ENCODE data around the gene CCDC187.
A peak's percentile ranks its signal among the peaks of the same experiment; 100 is the strongest.

Gene CCDC187

GRCh38 chr9:136339173-136339957, 35.5 kb upstream of the CCDC187 start:
- peak; percentile 67 for DNase-seq

DNA sequence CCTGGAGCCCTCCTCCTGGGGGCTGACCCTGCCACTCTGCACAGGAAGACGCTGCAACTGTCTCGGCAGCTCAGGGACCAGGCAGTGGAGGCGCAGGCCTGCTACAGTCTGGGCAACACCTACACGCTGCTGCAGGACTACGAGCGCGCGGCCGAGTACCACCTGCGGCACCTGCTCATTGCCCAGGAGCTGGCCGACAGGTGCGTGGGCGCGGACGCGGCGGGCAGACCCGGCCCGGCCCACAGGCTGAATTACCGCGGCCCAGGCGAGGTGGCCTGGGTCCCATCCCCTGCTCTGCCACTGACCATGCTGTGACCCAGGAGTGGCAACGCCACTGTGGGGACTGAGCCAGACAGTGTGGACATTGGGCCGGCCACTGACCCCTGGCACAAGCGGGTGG, 34.6 kb upstream of the CCDC187 start:
- no peak for DNase-seq

DNA sequence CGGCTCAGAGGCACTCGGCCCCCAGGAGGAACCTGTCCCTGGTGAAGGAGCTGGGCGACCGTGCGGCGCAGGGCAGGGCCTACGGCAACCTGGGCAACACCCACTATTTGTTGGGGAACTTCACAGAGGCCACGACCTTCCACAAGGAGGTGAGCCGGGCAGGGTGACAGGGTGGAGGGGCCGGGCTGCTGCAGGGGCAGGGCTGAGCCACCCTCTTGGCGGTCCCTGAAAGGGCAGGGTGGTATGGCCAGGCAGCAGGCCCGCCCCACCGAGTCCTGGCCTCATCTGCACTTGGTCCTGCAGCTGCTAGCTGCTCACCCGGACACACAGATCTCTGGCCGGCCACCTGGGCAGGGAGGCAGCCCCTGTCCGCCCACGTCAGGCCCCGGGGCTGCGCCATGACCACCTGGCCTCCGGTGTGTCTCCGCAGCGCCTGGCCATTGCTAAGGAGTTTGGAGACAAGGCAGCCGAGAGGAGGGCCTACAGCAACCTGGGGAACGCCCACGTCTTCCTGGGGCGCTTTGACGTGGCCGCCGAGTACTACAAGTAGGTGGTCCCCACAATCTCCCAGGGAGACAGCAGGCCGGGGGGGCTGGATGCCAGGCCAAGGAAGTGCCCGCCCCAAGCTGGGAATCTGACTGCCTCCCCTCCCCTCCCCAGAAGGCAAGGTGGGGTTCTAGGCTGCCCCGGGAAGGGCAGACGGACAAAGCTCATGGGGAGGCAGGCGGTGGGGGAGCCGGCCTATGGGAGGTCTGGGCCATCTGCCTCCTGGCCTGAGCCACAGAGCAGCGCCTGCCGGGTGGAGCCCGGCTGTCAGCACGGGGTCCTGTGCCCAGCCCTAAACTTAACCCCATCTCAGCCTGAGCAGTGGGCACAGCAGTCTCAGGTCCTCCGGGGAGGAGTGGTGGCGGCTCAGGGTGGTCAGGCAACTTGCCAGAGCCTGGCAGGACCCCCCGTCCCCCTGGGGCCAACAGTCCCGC, 33.8 kb upstream of the CCDC187 start:
- DNase-seq = no peak

GRCh38 chr9:136336881-136337280, 33.0 kb upstream of the CCDC187 start:
- DNase-seq = no peak

DNA sequence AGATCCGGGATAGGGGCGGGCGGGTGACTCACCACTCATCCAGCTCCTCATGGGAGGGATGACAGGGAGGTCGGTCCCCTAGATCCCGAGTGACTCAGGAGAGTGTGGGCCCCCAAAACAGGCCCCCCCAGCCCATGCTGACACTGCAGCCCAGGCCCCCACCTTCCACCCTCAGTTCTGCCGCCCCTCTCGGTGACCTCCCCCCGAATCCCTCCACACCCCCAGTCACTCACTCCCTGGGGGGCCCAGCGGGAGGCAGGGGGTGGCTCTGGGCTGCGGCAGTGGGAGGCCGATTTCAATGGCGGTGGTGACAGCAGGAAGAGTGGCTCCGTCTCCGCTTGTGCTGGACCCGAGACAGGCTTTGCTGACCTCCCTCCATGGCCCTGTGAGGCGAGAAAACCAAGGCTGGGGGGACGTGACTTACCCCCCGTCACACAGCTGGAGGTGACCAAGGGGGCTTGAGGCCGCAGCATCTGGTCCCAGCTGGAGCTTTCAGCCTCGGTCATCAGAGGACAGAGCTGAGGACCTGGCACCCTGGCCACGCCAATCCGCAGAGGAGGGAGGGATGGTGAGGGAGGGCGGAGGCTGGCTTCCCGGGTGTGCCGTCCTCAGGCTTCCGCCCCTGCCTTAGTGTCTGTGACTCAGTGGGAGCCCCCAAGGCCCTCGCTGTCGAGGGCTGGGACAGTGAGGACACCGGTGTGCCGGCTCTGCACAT, 32.4 kb upstream of the CCDC187 start:
- DNase-seq = no peak

DNA sequence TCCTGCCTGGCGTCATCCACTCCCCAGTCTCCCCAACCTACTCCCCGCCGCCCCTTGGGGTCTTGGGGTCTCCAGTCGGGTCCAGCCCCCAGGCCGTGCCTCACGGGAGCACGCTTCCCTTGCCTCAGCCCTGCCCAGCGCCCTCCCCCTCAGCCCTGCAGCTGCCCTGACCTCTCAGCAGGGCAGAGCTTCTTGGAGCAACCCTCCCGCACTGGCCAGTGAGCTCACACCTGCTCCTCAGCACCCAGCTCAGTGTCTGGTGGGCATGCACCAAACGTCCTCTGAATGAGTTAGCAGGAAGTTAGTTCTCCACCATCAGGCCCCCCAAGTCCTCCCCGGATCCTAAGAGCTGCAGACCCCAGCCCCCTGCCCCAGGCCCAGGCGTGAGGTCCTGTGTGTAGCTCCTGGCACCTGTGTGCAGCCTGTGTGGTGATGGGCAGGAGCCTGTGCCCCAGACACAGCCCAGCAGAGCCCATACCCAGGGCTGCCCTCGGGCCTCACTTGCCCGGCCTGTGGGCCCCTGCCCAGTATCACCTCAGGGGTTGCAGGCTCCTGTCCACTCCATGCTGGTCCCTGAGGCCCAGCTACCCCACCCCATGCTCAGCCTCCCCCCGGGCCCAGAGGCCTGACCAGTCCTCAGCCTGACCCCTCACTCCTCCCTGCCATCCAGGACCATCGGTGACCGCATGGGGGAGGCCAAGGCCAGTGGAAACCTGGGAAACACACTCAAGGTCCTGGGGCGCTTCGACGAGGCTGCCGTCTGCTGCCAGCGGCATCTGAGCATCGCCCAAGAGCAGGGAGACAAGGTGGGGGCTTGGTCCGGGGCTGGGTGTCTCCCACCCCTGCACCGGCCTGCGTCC, 31.6 kb upstream of the CCDC187 start:
- no peak for DNase-seq

- no peak for DNase-seq
These were observed 30.6 kb upstream of the CCDC187 start for GRCh38 chr9:136334541-136334940.

GRCh38 chr9:136333486-136333885, 29.6 kb upstream of the CCDC187 start:
- no peak for DNase-seq

GRCh38 chr9:136333045-136333444, 29.2 kb upstream of the CCDC187 start:
- DNase-seq = no peak

GRCh38 chr9:136332482-136332983, 28.6 kb upstream of the CCDC187 start:
- DNase-seq = no peak

DNA sequence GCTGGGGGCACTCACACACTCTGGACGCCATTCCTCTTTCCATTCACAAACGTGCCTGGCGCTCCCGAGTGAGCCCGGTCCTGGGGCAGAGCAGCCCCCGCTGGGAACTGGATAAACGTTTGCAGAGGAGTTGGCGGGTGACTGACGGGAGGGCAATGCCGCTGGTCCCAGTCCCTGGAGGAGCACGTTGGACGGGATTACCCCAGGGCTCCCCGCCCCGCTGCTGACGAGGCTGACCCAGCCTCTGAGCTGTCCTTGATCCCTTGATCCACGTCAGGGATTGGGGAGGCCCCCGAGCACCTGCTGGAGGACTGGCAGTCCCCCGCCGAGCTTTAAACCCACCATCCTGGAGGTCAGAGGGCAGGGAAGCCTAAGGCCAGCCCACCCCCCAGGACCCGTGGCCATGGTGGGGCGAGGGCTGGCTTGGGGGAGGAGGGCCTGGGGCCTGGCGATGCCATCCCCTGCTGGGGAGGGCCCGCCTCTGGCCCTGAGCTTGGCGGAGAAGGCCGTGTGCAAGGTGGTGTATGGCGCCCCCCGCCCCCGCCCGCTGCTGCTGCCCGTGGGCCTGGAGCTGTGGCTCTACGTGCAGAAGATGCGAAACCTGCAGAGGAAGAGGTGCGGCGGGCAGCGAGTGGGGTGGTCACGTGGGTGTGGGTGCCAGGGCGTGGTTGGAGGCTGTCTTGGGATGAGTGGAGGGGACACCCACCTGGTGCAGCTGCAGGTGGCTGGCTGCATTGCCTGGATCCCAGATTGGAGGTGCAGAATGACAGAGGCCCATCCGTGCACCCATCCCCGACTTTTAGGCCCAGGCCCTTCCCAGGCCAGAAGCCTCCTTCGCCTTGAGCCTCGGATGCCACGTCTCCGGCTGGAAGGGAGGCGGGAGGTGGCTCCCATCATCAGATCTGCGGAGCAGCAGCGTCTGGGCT, 27.9 kb upstream of the CCDC187 start:
- DNase-seq = no peak

- DNase-seq = no peak
These were observed 27.1 kb upstream of the CCDC187 start for GRCh38 chr9:136331030-136331429.

- no peak for DNase-seq
These were observed 26.6 kb upstream of the CCDC187 start for GRCh38 chr9:136330406-136330990.

DNA sequence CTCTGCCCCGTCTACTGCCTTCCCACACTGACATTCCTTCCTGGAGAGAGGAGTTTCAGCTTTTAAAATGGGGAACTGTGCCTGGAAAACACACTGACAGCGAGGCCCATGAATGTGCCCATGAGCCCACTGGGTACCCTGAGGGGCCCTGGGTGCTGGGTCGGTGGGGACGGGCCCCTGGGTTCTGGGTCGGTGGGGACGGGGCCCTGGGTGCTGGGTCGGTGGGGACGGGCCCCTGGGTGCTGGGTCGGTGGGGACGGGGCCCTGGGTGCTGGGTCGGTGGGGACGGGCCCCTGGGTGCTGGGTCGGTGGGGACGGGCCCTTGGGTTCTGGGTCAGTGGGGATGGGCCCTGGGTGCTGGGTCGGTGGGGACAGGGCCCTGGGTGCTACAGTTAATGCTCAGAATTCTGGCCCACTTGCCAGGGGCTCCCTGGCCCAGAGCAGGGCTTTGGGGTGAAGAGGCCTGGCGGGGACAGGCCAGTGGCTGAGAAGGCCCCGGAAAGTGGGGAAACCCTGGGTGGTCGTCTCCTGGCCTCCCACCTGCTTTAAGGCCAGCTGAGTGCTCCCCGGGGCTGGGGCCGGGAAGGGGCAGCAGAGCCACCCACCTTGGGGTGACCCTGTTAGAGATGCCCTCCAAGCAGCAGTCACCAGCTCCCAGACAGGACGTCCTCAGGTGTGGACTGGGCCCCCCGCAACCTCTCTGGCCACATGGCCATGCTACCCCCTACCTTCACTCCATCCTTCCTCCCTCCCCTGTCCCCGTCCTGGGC, 25.9 kb upstream of the CCDC187 start:
- no peak for DNase-seq

DNA sequence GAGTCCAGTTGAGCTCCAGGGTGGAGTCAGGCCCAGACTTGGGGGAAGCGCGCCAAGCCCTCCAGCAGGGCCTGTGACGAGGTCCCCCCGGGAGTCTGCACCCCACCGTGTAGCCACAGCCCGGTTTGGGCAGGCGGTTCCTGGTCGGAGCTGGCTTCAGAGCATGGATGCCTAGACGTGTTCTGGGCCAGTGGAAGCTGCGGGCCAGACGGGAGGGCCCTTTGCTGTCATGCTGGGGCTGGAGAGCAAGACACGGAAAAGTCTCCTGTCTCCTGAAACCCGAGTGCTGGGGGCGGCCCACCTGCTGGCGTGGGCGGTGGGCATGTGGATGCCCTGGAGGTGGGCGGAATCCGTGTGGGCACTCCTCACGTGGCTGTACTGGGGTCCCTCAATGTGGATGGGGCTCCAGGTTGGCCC, 25.3 kb upstream of the CCDC187 start:
- no peak for DNase-seq

- DNase-seq = no peak
These were observed 24.7 kb upstream of the CCDC187 start for GRCh38 chr9:136328622-136329041.

GRCh38 chr9:136328011-136328621, 24.2 kb upstream of the CCDC187 start:
- no peak for DNase-seq

- no peak for DNase-seq
These were observed 23.5 kb upstream of the CCDC187 start, which contains the start of gene GPSM1 for GRCh38 chr9:136327304-136327974. TSS of gene GPSM1 (plus strand) at chr9:136327539. CDS start at chr9:136327696, 157 bp downstream.
